Subcutaneous adipose tissue (tissue), 4 donors: Measurements from ENCODE around the gene SULT4A1. TPM values are rescaled to one million over a fixed set of nuclear protein-coding genes. Genes with fewer than 3 reads are reported as not detected.

Experiments
- CTCF ChIP-seq: fragments of 450-650 bp; IDR thresholded peaks from one replicate; pipeline ENCODE4 v1.5.1; 2016; ENCODE audit warnings: low read depth, mild to moderate bottlenecking, control low read depth, antibody characterized with exemption, moderate library complexity
- total RNA-seq, 4 donors: library from RNA; depleted of rRNA; stranded (reverse); fragments of >200 nt; gene quantifications; one replicate each; pipeline ENCODE4 v1.1.0, GENCODE V29; 2016

Gene SULT4A1
- total RNA-seq, 4 donors from 2014 or later = 0.98 TPM; not detected in 3

- TF ChIP-seq CTCF = no peak
Measured at GRCh38 chr22:43867839-43868635, 5.7 kb upstream of the SULT4A1 start.

DNA sequence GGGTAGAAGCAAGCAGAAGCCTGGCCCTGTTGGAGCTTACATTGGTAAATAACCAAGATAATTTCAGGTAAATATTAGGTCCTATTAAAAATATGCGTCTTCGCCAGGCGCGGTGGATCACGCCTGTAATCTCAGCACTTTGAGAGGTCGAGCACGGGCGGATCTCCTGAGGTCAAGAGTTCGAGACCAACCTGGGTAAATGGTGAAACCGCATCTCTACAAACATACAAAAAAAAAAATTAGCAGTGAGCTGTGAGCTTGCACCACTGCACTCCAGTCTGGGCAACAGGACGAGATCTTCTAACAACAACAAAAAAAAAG lies 529 bp upstream of the SULT4A1 start:
- no peak for TF ChIP-seq CTCF

DNA sequence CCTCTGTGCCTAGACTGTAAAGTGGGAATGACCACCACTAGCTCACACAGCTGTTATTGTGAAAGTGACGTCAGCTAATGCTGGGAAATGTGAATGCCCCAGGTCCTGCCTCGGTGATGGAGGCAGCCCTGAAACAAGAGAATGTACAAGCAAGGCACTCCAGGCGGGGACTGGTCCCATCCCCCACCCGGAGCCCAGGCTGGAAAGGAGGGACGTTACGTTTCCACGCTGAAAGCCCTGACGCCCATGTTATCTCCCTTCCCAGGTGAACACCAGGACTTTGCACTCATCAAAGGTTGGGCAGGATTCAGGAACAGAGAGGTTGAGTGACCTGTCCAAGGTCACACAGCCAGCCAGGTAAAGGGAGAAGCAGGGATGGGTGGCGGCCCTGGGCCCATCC lies 784 bp downstream of the SULT4A1 start:
- no peak for TF ChIP-seq CTCF

GRCh38 chr22:43860831-43861230 lies 1.5 kb downstream of the SULT4A1 start:
- TF ChIP-seq CTCF = no peak

DNA sequence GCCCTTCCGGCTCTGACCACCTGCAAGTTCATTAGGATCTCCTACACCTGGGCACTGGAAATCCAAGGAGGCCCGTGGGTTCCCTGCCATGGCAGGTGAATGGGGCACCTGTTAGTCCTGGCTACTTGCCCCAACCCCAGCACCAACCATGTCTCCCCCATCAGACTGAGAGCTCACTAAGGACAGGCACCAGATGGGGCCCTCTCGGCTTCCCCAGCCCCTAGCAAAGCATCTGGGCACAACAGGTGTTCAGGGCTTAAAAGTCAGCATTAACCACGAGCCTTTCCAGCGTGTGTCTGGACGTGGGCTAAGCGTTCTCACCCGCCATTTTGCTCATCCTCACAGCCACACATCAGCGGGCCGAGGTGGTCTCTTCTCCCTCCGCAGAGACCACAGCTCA lies 2.2 kb downstream of the SULT4A1 start:
- no peak for TF ChIP-seq CTCF

GRCh38 chr22:43859621-43860020 lies 2.7 kb downstream of the SULT4A1 start:
- no peak for TF ChIP-seq CTCF

DNA sequence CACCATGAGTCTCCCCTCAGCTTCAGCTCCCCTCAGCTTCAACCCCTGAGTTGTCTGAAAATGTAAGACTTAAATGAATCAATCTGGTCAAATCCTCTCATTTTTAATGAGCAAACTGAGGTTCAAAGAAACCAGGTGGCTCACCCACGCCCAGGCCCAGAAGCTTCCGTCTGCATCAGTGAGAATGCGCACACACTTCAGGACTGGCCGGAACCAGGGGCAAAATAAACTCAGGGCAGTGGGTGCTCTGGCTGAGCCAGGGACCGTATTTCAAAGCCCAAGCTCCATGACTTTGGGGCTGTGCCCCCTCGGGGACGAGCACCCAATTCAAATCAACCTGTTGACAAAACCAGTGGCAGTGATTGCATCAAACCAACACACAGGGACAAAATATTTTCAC lies 3.1 kb downstream of the SULT4A1 start:
- TF ChIP-seq CTCF = no peak
